ENCODE data around the gene WNK4. TPM values are rescaled to one million over a fixed set of nuclear protein-coding genes. Genes with fewer than 3 reads are reported as not detected.

The WNK4 gene
- total RNA-seq, 1 experiment from 2014 or later = 11.9 TPM

DNA sequence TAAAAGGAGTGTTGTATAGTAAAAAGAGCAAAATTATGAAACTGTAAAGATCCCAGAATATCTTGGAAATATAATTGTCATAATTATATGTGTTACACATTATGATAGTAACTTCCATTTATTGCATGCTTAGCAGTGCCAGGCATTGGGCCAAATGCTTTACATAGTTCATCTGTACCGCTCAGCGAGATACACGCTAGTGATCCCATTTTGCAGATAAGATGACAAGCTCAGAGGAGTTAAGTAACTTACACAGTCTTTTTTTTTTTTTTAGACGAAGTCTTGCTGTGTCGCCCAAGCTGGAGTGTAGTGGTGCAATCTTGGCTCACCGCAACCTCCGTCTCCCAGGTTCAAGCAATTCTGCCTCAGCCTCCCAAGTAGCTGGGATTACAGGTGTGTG lies 28.8 kb upstream of the WNK4 start:
- no TSS peak for BruUV-seq (replicated peaks)

DNA sequence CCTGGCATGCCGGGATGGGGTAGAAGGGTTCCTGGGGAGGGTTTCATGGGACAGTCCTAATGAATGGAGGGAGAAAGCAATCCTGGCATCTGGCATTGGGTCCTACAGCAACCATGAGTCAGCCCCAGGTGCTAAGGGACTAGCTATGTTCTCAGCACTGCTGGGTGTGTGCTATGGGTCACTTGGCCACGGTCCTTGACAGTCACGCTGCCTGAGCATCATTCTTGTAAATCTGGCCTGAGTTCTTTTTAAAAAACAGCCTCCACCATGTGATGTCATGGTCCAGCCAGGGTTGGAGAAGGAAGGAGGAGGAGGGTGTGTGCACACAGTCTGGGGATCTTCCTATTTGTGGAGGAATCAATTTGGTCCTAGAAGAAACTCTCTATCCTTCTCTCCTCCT lies 25.6 kb upstream of the WNK4 start:
- POLR2A ChIA-PET (ENCODE audit: unreplicated experiment) = no interaction called here

More for the DNA sequence above, 28.8 kb upstream of the WNK4 start:
- ChIA-PET CTCF (interaction anchor here (0.6 kb wide), 1 partner anchor 71 kb away, joined by 3 read pairs; no protein-coding TSS in a partner anchor), POLR2A (ENCODE audit: unreplicated experiment) (no interaction called here)
- H3K4me3 ChIP-seq = no peak overlapping the region
- H3F3A ChIP-seq (ENCODE audit: insufficient read depth, low read depth) = no peaks in the 10 kb centered on the region; the same call in 1 of the 2 replicates
- no peak overlapping the region for H3K4me2 ChIP-seq
- no peaks in the 10 kb centered on the region for H3K9me3 ChIP-seq (ENCODE audit: insufficient read depth, low read depth)
- DNase-seq = no peak
- H3K9me2 ChIP-seq (ENCODE audit: insufficient read depth) = no peaks in the 10 kb centered on the region
- TF ChIP-seq, protein P1, sequence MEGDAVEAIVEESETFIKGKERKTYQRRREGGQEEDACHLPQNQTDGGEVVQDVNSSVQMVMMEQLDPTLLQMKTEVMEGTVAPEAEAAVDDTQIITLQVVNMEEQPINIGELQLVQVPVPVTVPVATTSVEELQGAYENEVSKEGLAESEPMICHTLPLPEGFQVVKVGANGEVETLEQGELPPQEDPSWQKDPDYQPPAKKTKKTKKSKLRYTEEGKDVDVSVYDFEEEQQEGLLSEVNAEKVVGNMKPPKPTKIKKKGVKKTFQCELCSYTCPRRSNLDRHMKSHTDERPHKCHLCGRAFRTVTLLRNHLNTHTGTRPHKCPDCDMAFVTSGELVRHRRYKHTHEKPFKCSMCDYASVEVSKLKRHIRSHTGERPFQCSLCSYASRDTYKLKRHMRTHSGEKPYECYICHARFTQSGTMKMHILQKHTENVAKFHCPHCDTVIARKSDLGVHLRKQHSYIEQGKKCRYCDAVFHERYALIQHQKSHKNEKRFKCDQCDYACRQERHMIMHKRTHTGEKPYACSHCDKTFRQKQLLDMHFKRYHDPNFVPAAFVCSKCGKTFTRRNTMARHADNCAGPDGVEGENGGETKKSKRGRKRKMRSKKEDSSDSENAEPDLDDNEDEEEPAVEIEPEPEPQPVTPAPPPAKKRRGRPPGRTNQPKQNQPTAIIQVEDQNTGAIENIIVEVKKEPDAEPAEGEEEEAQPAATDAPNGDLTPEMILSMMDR (conservative IDR thresholded peaks at IDR 0.05) = no peak
- TF ChIP-seq EZH2 (IDR thresholded peaks at IDR 0.05; ENCODE audit: low read depth) = no peak
- H4K20me1 ChIP-seq (ENCODE audit: insufficient read depth) = no peaks in the 10 kb centered on the region
- no peak overlapping the region for H3K27ac ChIP-seq
- no peak overlapping the region for H2AFZ ChIP-seq
- H3K4me1 ChIP-seq (replicated peaks; ENCODE audit: insufficient read depth) = peaks cover 3% of the 10 kb centered on the region; the same call in 1 of the 2 replicates
- no peaks in the 10 kb centered on the region for H3K27me3 ChIP-seq (ENCODE audit: insufficient read depth, low read depth)
- no peaks in the 10 kb centered on the region for H3K36me3 ChIP-seq (ENCODE audit: low read depth)
- H3K79me2 ChIP-seq (ENCODE audit: low read depth) = no peaks in the 10 kb centered on the region
- intact Hi-C loops (cut with micrococcal nuclease; ENCODE audit: unreplicated experiment) = no loop called here

DNA sequence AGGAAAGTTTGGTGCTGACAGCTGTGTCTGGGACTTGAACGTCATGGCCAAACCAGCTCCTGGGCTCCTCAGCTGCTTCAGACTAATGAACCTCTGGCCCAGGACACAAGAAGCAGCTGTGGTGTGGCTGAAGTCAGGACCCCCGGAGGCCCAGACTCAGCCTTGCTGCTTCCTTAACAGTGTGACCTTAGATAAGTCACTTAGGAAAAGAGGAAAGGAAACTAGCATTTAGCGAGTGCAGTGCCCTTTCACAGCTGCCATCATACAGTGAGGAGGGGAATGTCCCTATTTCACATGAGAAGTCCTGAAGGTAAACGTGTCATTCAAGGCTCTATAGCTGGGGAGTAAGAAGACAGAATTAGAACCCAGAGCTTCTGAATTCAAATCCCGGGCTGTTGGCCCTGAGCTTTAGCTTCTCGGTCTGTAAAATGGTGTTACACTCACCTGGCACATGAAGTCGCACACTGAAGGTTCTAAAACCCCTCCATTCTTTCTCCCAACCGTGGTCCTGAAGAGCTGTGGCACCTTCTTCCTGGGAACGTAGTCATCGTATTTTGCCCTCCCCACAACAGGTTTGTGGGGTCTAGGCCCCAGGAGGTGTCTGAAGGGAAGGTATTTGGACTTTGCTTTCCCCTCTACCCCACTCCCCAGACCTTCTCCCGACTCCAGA lies 20.3 kb upstream of the WNK4 start:
- Histone ChIP-seq H3K9me3 (ENCODE audit: insufficient read depth, low read depth) (no peaks in the 10 kb centered on the region), H4K20me1 (ENCODE audit: insufficient read depth) (no peaks in the 10 kb centered on the region), H2AFZ (no peak overlapping the region), H3K27me3 (ENCODE audit: insufficient read depth, low read depth) (peaks cover 17% of the 10 kb centered on the region), H3K4me3 (no peak overlapping the region), H3K9me2 (ENCODE audit: insufficient read depth) (no peaks in the 10 kb centered on the region), H3F3A (ENCODE audit: insufficient read depth, low read depth) (no peaks in the 10 kb centered on the region), H3K27ac (no peak overlapping the region), H3K79me2 (ENCODE audit: low read depth) (no peaks in the 10 kb centered on the region), H3K4me2 (no peak overlapping the region), H3K4me1 (replicated peaks; ENCODE audit: insufficient read depth) (no peaks in the 10 kb centered on the region), H3K36me3 (ENCODE audit: low read depth) (no peaks in the 10 kb centered on the region)
- POLR2A ChIA-PET (ENCODE audit: unreplicated experiment) = interaction anchor here (0.6 kb wide), 1 partner anchor 91 kb away, joined by 6 read pairs; the partner anchor contains the start of gene AOC3
- BruUV-seq (replicated peaks) = no TSS peak
- CTCF ChIA-PET = interaction anchor here (0.6 kb wide), 1 partner anchor 10 kb away, joined by 3 read pairs; no protein-coding TSS in a partner anchor
- no peak for DNase-seq
- no peak for TF ChIP-seq EZH2 (IDR thresholded peaks at IDR 0.05; ENCODE audit: low read depth)
- TF ChIP-seq, protein P1 (conservative IDR thresholded peaks at IDR 0.05) = no peak
- intact Hi-C loops (cut with micrococcal nuclease; ENCODE audit: unreplicated experiment) = no loop called here

More for the DNA sequence above, 25.6 kb upstream of the WNK4 start:
- Histone ChIP-seq H3K9me3 (ENCODE audit: insufficient read depth, low read depth) (no peaks in the 10 kb centered on the region), H3F3A (ENCODE audit: insufficient read depth, low read depth) (no peaks in the 10 kb centered on the region), H3K27me3 (ENCODE audit: insufficient read depth, low read depth) (peaks cover 1% of the 10 kb centered on the region), H3K9me2 (ENCODE audit: insufficient read depth) (no peaks in the 10 kb centered on the region), H3K4me2 (no peak overlapping the region), H3K36me3 (ENCODE audit: low read depth) (no peaks in the 10 kb centered on the region), H2AFZ (no peak overlapping the region), H3K79me2 (ENCODE audit: low read depth) (no peaks in the 10 kb centered on the region), H3K4me1 (replicated peaks; ENCODE audit: insufficient read depth) (no peaks in the 10 kb centered on the region), H4K20me1 (ENCODE audit: insufficient read depth) (no peaks in the 10 kb centered on the region), H3K27ac (no peak overlapping the region), H3K4me3 (no peak overlapping the region)
- intact Hi-C loops (cut with micrococcal nuclease; ENCODE audit: unreplicated experiment) = no loop called here
- peak; percentile 22 to 67 for DNase-seq
- CTCF ChIA-PET = no interaction called here
- TF ChIP-seq, protein P1 (conservative IDR thresholded peaks at IDR 0.05) = no peak
- TF ChIP-seq EZH2 (IDR thresholded peaks at IDR 0.05; ENCODE audit: low read depth) = no peak
- no TSS peak for BruUV-seq (replicated peaks)
